Fibroblast of lung (primary cell): ENCODE measurements around the gene CNPY2.

Experiments
- EZH2 ChIP-seq: IDR thresholded peaks from 2 replicates; pipeline ENCODE4 v1.5.1; 2012; ENCODE audit warnings: low read length, control low read depth, mild to moderate bottlenecking; ENCODE audit errors: missing control alignments
- TF ChIP-seq, protein P1 (sequence below), 2 donors: IDR thresholded peaks in 1 of 2; conservative IDR thresholded peaks in 1 of 2; 1 replicate in 1 of 2; 2 replicates in 1 of 2; pipeline ENCODE4 v1.5.1; 2011 to 2012; ENCODE audit warnings: low read length in 2 of 2, control low read depth in 1 of 2, inconsistent platforms in 1 of 2, low read depth in 1 of 2, mild to moderate bottlenecking in 1 of 2

DNA sequence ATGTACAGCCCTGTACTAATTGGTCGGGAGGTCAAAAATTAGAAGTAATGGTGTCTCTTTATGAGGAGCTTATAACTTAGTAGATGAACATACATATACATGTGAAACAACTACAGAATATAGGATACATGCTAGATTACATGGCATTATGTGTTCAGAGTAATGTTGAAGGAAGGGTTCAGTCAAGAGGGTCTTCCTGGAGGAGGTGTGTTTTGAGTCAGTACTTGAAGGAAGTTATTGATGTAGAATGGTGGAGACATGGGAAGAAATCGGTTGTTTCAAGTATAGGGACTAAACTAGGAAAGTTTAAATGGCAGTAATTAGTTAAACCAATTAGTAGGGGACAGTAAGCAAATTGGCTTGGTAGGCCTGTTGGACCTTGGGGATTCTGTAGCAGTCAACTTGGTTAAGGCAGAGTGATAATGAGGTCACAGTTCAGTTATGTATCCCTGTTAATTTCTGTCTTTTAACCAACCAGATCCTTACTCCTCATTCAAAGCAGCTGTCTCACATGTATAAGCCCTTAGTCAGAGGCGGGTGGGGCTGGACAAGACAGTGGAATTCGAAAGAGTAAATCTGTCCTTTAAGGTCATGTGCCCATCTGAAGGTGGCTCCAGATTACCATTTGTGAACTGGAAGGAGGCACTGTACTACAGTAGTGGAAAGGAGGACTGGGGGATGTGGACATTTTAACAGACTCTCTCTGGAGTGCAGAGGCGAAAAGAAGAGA lies 54.1 kb downstream of the CNPY2 start:
- TF ChIP-seq, protein P1, sequence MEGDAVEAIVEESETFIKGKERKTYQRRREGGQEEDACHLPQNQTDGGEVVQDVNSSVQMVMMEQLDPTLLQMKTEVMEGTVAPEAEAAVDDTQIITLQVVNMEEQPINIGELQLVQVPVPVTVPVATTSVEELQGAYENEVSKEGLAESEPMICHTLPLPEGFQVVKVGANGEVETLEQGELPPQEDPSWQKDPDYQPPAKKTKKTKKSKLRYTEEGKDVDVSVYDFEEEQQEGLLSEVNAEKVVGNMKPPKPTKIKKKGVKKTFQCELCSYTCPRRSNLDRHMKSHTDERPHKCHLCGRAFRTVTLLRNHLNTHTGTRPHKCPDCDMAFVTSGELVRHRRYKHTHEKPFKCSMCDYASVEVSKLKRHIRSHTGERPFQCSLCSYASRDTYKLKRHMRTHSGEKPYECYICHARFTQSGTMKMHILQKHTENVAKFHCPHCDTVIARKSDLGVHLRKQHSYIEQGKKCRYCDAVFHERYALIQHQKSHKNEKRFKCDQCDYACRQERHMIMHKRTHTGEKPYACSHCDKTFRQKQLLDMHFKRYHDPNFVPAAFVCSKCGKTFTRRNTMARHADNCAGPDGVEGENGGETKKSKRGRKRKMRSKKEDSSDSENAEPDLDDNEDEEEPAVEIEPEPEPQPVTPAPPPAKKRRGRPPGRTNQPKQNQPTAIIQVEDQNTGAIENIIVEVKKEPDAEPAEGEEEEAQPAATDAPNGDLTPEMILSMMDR (conservative IDR thresholded peaks at IDR 0.05 in 1 of 2, IDR thresholded peaks at IDR 0.05 in 1 of 2; ENCODE audit: low read depth in 1 of 2, low read length in 2 of 2): no peak
- TF ChIP-seq EZH2: no peak
